HCT116 (cell line): ENCODE data around the gene TFE3.

ENCODE experiments used
- EGR1 ChIP-seq: IDR thresholded peaks from 2 replicates; pipeline ENCODE4 v1.6.1; 2012; ENCODE audit warnings: low read depth
- EZH2 ChIP-seq: fragments of 200-600 bp; sonication (generic); IDR thresholded peaks from 2 replicates; pipeline ENCODE4 v1.6.1; 2017; ENCODE audit warnings: antibody characterized with exemption, mixed run types
- EZH2phosphoT487 ChIP-seq: fragments of 200-600 bp; IDR thresholded peaks from 2 replicates; pipeline ENCODE4 v1.6.1; 2018; ENCODE audit warnings: antibody characterized with exemption, borderline replicate concordance
- FOSL1 ChIP-seq: IDR thresholded peaks from 2 replicates; pipeline ENCODE4 v1.6.1; 2012; ENCODE audit warnings: low read depth
- JUND ChIP-seq: IDR thresholded peaks from 2 replicates; pipeline ENCODE4 v1.6.1; 2012
- MAX ChIP-seq: IDR thresholded peaks from 2 replicates; pipeline ENCODE4 v1.6.1; 2012
- POLR2A ChIP-seq: IDR thresholded peaks from 2 replicates; pipeline ENCODE4 v1.7.0; 2011; ENCODE audit warnings: borderline replicate concordance; ENCODE audit not compliant: insufficient read depth, insufficient read length; ENCODE audit errors: extremely low read depth
- POLR2AphosphoS5 ChIP-seq: IDR thresholded peaks from 2 replicates; pipeline ENCODE4 v1.6.1; 2011; ENCODE audit warnings: mild to moderate bottlenecking, low read depth, low read length, moderate library complexity
- RAD21 ChIP-seq: IDR thresholded peaks from 2 replicates; pipeline ENCODE4 v1.6.1; 2012; ENCODE audit warnings: low read depth, mild to moderate bottlenecking
- SP1 ChIP-seq: IDR thresholded peaks from 2 replicates; pipeline ENCODE4 v1.6.1; 2012; ENCODE audit warnings: low read depth
- SRF ChIP-seq: IDR thresholded peaks from 2 replicates; pipeline ENCODE4 v1.6.1; 2012; ENCODE audit warnings: low read depth
- YY1 ChIP-seq: IDR thresholded peaks from 2 replicates; pipeline ENCODE4 v1.6.1; 2011; ENCODE audit warnings: low read length, low read depth, moderate library complexity, mild to moderate bottlenecking; ENCODE audit not compliant: insufficient replicate concordance; ENCODE audit errors: extremely low read depth
- TF ChIP-seq, protein P1 (sequence below), 3 experiments: fragments of 200-600 bp in 1 of 3; sonication (generic) in 1 of 3; IDR thresholded peaks in 2 of 3; conservative IDR thresholded peaks in 1 of 3; 2 replicates each; pipeline ENCODE4 v1.5.1; 2012 to 2017; ENCODE audit warnings: low read depth in 2 of 3, low read length in 2 of 3, antibody characterized with exemption in 1 of 3, borderline replicate concordance in 1 of 3, control low read depth in 1 of 3, mild to moderate bottlenecking in 1 of 3, mixed read lengths in 1 of 3, mixed run types in 1 of 3, moderate library complexity in 1 of 3; ENCODE audit not compliant: insufficient read depth in 1 of 3

- TF ChIP-seq, protein P1, sequence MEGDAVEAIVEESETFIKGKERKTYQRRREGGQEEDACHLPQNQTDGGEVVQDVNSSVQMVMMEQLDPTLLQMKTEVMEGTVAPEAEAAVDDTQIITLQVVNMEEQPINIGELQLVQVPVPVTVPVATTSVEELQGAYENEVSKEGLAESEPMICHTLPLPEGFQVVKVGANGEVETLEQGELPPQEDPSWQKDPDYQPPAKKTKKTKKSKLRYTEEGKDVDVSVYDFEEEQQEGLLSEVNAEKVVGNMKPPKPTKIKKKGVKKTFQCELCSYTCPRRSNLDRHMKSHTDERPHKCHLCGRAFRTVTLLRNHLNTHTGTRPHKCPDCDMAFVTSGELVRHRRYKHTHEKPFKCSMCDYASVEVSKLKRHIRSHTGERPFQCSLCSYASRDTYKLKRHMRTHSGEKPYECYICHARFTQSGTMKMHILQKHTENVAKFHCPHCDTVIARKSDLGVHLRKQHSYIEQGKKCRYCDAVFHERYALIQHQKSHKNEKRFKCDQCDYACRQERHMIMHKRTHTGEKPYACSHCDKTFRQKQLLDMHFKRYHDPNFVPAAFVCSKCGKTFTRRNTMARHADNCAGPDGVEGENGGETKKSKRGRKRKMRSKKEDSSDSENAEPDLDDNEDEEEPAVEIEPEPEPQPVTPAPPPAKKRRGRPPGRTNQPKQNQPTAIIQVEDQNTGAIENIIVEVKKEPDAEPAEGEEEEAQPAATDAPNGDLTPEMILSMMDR (IDR thresholded peaks at IDR 0.05 in 2 of 3, conservative IDR thresholded peaks at IDR 0.05 in 1 of 3; ENCODE audit: borderline replicate concordance in 1 of 3, insufficient read depth in 1 of 3, low read depth in 2 of 3, low read length in 2 of 3), result no peak
- TF ChIP-seq YY1 (no peak), POLR2AphosphoS5 (no peak), SP1 (no peak), JUND (no peak), EZH2 (no peak), POLR2A (no peak), RAD21 (no peak), EGR1 (no peak), EZH2phosphoT487 (no peak), MAX (no peak), FOSL1 (no peak), SRF (no peak)
Measured at GRCh38 chrX:49059201-49059600, 16.0 kb upstream of the TFE3 start.
